Activated B cell treated with CpG ODN at 0.5 μM for 24 hours (primary cell): ENCODE results near the gene C11orf42. TPM values are rescaled to one million over a fixed set of nuclear protein-coding genes. Genes with fewer than 3 reads are reported as not detected.

Experiments used
- ATAC-seq: fragments of 200-7000 bp; cut with Tn5 transposase; one replicate; pipeline ENCODE4 v1.10.0; 2021; ENCODE audit warnings: low read depth, mild to moderate bottlenecking, moderate library complexity
- CTCF ChIA-PET: fragments of 350-600 bp; sonication (Branson Sonifier 250); formaldehyde crosslinking; loops from one replicate; lab custom pipeline; 2021; ENCODE audit warnings: antibody characterized with exemption; lab: Charles Lee
- POLR2A ChIA-PET: fragments of 350-600 bp; sonication (Branson Sonifier 250); formaldehyde crosslinking; loops from one replicate; lab custom pipeline; 2021; ENCODE audit warnings: antibody characterized with exemption; lab: Charles Lee
- DNase-seq: peaks from one replicate; pipeline ENCODE4 v3.0.0; 2022
- H3K27ac Mint-ChIP-seq: one replicate; pipeline ENCODE4 v1.8.0; 2020; ENCODE audit warnings: mixed read lengths
- H3K27me3 Mint-ChIP-seq: one replicate; pipeline ENCODE4 v1.8.0; 2021; ENCODE audit warnings: mixed read lengths
- H3K36me3 Mint-ChIP-seq: one replicate; pipeline ENCODE4 v1.8.0; 2021; ENCODE audit warnings: low read depth, mixed read lengths
- H3K4me1 Mint-ChIP-seq: one replicate; pipeline ENCODE4 v1.8.0; 2021; ENCODE audit warnings: mixed read lengths
- H3K4me3 Mint-ChIP-seq: one replicate; pipeline ENCODE4 v1.8.0; 2020; ENCODE audit warnings: mild to moderate bottlenecking, mixed read lengths
- H3K9me3 Mint-ChIP-seq: one replicate; pipeline ENCODE4 v1.8.0; 2020; ENCODE audit warnings: mixed read lengths
- CTCF ChIP-seq: fragments of 200-600 bp; IDR thresholded peaks from one replicate; pipeline ENCODE4 v1.8.0; 2022; ENCODE audit warnings: antibody characterized with exemption, mild to moderate bottlenecking
- intact Hi-C: fragments of 100-400 bp; cut with micrococcal nuclease; formaldehyde crosslinking; loops from one replicate; pipeline ENCODE4 v1.15.1; 2024
- total RNA-seq: library from RNA; stranded (reverse); gene quantifications from 2 replicates; pipeline ENCODE4 v1.2.3, GENCODE V29; 2022

The C11orf42 gene
- total RNA-seq, 1 donor from 2014 or later = not detected

- ATAC-seq (no peak), DNase-seq (no peak)
- POLR2A ChIA-PET = no interaction called here
- H3K27ac Mint-ChIP-seq = no peak overlapping the region
- peaks cover 86% of the 10 kb centered on the region for H3K36me3 Mint-ChIP-seq
- peaks cover 6% of the 10 kb centered on the region for H3K4me1 Mint-ChIP-seq
- H3K4me3 Mint-ChIP-seq = no peak overlapping the region
- TF ChIP-seq CTCF = no peak
- CTCF ChIA-PET = no interaction called here
- H3K9me3 Mint-ChIP-seq = no peaks in the 10 kb centered on the region
- intact Hi-C loops = no loop called here
- no peaks in the 10 kb centered on the region for H3K27me3 Mint-ChIP-seq
These were observed 14.0 kb downstream of the C11orf42 start for GRCh38 chr11:6219359-6219758.

GRCh38 chr11:6223854-6224253, 18.5 kb downstream of the C11orf42 start:
- no peak for TF ChIP-seq CTCF
- POLR2A ChIA-PET = interaction anchor here (2.5 kb wide), 1 partner anchor 11 kb away, joined by 9 read pairs; the partner anchor contains the start of gene FHIP1B
- intact Hi-C loops = no loop called here
- Mint-ChIP-seq H3K9me3 (no peaks in the 10 kb centered on the region), H3K36me3 (peaks cover 64% of the 10 kb centered on the region), H3K27ac (no peak overlapping the region), H3K4me3 (no peak overlapping the region), H3K27me3 (no peaks in the 10 kb centered on the region), H3K4me1 (peaks cover 23% of the 10 kb centered on the region)
- ATAC-seq (no peak), DNase-seq (no peak)
- CTCF ChIA-PET = no interaction called here

GRCh38 chr11:6224421-6224820, 19.1 kb downstream of the C11orf42 start:
- no peak for TF ChIP-seq CTCF
- no peak overlapping the region for H3K4me3 Mint-ChIP-seq
- ChIA-PET CTCF (no interaction called here), POLR2A (interaction anchor here (2.5 kb wide), 1 partner anchor 10 kb away, joined by 9 read pairs; the partner anchor contains the start of gene FHIP1B)
- ATAC-seq (no peak), DNase-seq (no peak)
- H3K36me3 Mint-ChIP-seq = peaks cover 61% of the 10 kb centered on the region
- H3K27ac Mint-ChIP-seq = no peak overlapping the region
- H3K4me1 Mint-ChIP-seq = peaks cover 26% of the 10 kb centered on the region
- intact Hi-C loops = no loop called here
- no peaks in the 10 kb centered on the region for H3K9me3 Mint-ChIP-seq
- no peaks in the 10 kb centered on the region for H3K27me3 Mint-ChIP-seq

GRCh38 chr11:6225024-6225423, 19.7 kb downstream of the C11orf42 start:
- DNase-seq (no peak), ATAC-seq (no peak)
- Mint-ChIP-seq H3K27me3 (no peaks in the 10 kb centered on the region), H3K4me1 (peaks cover 31% of the 10 kb centered on the region), H3K36me3 (peaks cover 61% of the 10 kb centered on the region), H3K9me3 (no peaks in the 10 kb centered on the region), H3K4me3 (no peak overlapping the region), H3K27ac (no peak overlapping the region)
- POLR2A ChIA-PET = interaction anchor here (2.5 kb wide), 1 partner anchor 10 kb away, joined by 9 read pairs; the partner anchor contains the start of gene FHIP1B
- intact Hi-C loops = no loop called here
- CTCF ChIA-PET = no interaction called here
- TF ChIP-seq CTCF = no peak

GRCh38 chr11:6225896-6226295, 20.5 kb downstream of the C11orf42 start:
- ChIA-PET POLR2A (interaction anchor here (2.5 kb wide), 1 partner anchor 9 kb away, joined by 9 read pairs; the partner anchor contains the start of gene FHIP1B), CTCF (no interaction called here)
- ATAC-seq (no peak), DNase-seq (no peak)
- intact Hi-C loops = no loop called here
- Mint-ChIP-seq H3K36me3 (peaks cover 54% of the 10 kb centered on the region), H3K4me1 (peaks cover 35% of the 10 kb centered on the region), H3K27me3 (no peaks in the 10 kb centered on the region), H3K9me3 (no peaks in the 10 kb centered on the region), H3K27ac (no peak overlapping the region), H3K4me3 (no peak overlapping the region)
- TF ChIP-seq CTCF = no peak
